HepG2 (cell line): ENCODE measurements around the gene HYCC2. TPM values are rescaled to one million over a fixed set of nuclear protein-coding genes. Genes with fewer than 3 reads are reported as not detected.
"Not testable (repeated sequence)": the region's sequence is repeated elsewhere in the genome, so short reads cannot be mapped to it uniquely, and the experiment has no call there.

Experiments used
- ATAC-seq: fragments of 200-7000 bp; cut with Tn5 transposase; 3 replicates; pipeline ENCODE4 v1.9.1; 2020; ENCODE audit warnings: mild to moderate bottlenecking, moderate library complexity
- BruUV-seq: library from RNA; stranded (reverse); fragments of 400-500 nt; replicated peaks from 2 replicates; lab custom pipeline; 2021; lab: Mats Ljungman, UMichigan
- CTCF ChIA-PET: fragments of 300-600 bp; formaldehyde crosslinking; extraction: SDS; loops from one replicate; lab custom pipeline; 2021; ENCODE audit warnings: low total read pairs, inconsistent platforms, low intra/inter-chr PET ratio; lab: Yijun Ruan, JAX
- POLR2A ChIA-PET: fragments of 350-600 bp; sonication (Branson Sonifier 250); formaldehyde crosslinking; loops from one replicate; lab custom pipeline; 2020; ENCODE audit warnings: antibody characterized with exemption, inconsistent platforms; lab: Yijun Ruan, JAX
- DNase-seq: peaks from one replicate; pipeline ENCODE4 v3.0.0-alpha.2; 2015; ENCODE audit warnings: low spot score
- FAIRE-seq: peaks from 3 replicates; lab custom pipeline; 2011; peaks lifted over from hg19 to GRCh38; lab: Jason Lieb, UNC
- H2AFZ ChIP-seq: one replicate; pipeline ENCODE4 v1.6.1; 2011; ENCODE audit warnings: low read length, inconsistent platforms
- H3K27ac ChIP-seq: fragments of 300-600 bp; 3 replicates; pipeline ENCODE4 v1.8.0; 2011; ENCODE audit warnings: mixed run types, mild to moderate bottlenecking, mixed read lengths, low read length, inconsistent platforms; ENCODE audit not compliant: insufficient read depth; ENCODE audit errors: extremely low read length
- H3K27me3 ChIP-seq, 2 experiments: fragments of 200-600 bp in 1 of 2; 2 replicates in 1 of 2; 3 replicates in 1 of 2; pipeline versions ENCODE4 v1.6.0 to v1.8.0; 2011; ENCODE audit warnings: low read length in 2 of 2, mild to moderate bottlenecking in 2 of 2, moderate library complexity in 2 of 2, inconsistent platforms in 1 of 2; ENCODE audit not compliant: insufficient read depth in 2 of 2, control insufficient read depth in 1 of 2
- H3K36me3 ChIP-seq, 2 experiments: fragments of 200-600 bp in 1 of 2; replicated peaks in 1 of 2; 2 replicates in 1 of 2; 3 replicates in 1 of 2; pipeline versions ENCODE4 v1.5.1 to v1.8.0; 2011; ENCODE audit warnings: low read length in 2 of 2, inconsistent platforms in 1 of 2; ENCODE audit not compliant: insufficient read depth in 2 of 2, control insufficient read depth in 1 of 2
- H3K4me1 ChIP-seq: 2 replicates; pipeline ENCODE4 v1.5.1; 2012; ENCODE audit warnings: low read length, inconsistent platforms; ENCODE audit not compliant: insufficient read depth
- H3K4me2 ChIP-seq: 2 replicates; pipeline ENCODE4 v1.6.0; 2011; ENCODE audit warnings: low read depth, low read length, inconsistent platforms
- H3K4me3 ChIP-seq, 3 experiments: fragments of 200-600 bp in 1 of 3; sonication (generic), shearing (Covaris generic) in 1 of 3; replicated peaks in 1 of 3; 2 replicates each; pipeline ENCODE4 v1.5.1; 2011 to 2016; ENCODE audit warnings: low read length in 3 of 3, inconsistent platforms in 2 of 3, low read depth in 2 of 3, mild to moderate bottlenecking in 2 of 3, control low read depth in 1 of 3, mixed read lengths in 1 of 3; ENCODE audit not compliant: insufficient read depth in 1 of 3
- H3K79me2 ChIP-seq: one replicate; pipeline ENCODE4 v1.6.1; 2011; ENCODE audit warnings: low read length, inconsistent platforms; ENCODE audit not compliant: insufficient read depth
- H3K9ac ChIP-seq: 2 replicates; pipeline ENCODE4 v1.6.0; 2011; ENCODE audit warnings: mild to moderate bottlenecking, low read depth, low read length, inconsistent platforms; ENCODE audit not compliant: insufficient read depth
- H3K9me3 ChIP-seq: 2 replicates; pipeline ENCODE4 v1.5.1; 2012; ENCODE audit warnings: mild to moderate bottlenecking, low read length
- H4K20me1 ChIP-seq: 2 replicates; pipeline ENCODE4 v1.6.0; 2011; ENCODE audit warnings: inconsistent platforms, mild to moderate bottlenecking, low read length, moderate library complexity; ENCODE audit not compliant: insufficient read depth
- NR2F6 ChIP-seq, 2 experiments: IDR thresholded peaks; 2 replicates each; pipeline ENCODE4 v1.6.1; 2016; ENCODE audit warnings: antibody characterized with exemption in 1 of 2, mild to moderate bottlenecking in 1 of 2
- PITX1 ChIP-seq: sonication (generic); formaldehyde crosslinking; IDR thresholded peaks from 2 replicates; pipeline ENCODE4 v1.5.1; 2020; ENCODE audit warnings: mild to moderate bottlenecking, missing genetic modification reagents
- RARA ChIP-seq: IDR thresholded peaks from 2 replicates; pipeline ENCODE4 v1.6.1; 2016; ENCODE audit warnings: missing genetic modification reagents, missing compliant biosample characterization
- RXRB ChIP-seq: IDR thresholded peaks from 2 replicates; pipeline ENCODE4 v1.6.1; 2016; ENCODE audit warnings: borderline replicate concordance, missing genetic modification reagents, missing compliant biosample characterization
- SIX1 ChIP-seq: sonication (generic); formaldehyde crosslinking; IDR thresholded peaks from 2 replicates; pipeline ENCODE4 v1.4.0; 2020; ENCODE audit warnings: missing genetic modification reagents, borderline replicate concordance
- SIX4 ChIP-seq: sonication (generic); formaldehyde crosslinking; IDR thresholded peaks from 2 replicates; pipeline ENCODE4 v1.4.0; 2020; ENCODE audit warnings: missing genetic modification reagents
- ZNF652 ChIP-seq: IDR thresholded peaks from 2 replicates; pipeline ENCODE4 v1.6.1; 2016; ENCODE audit warnings: low read depth, borderline replicate concordance
- WGBS: methylation state at CpG from one replicate; pipeline ENCODE4 v1.1.6; 2017; ENCODE audit warnings: low lambda C conversion rate; 5-methylcytosine and 5-hydroxymethylcytosine counted together
- in situ Hi-C: cut with HindIII; loops from 2 replicates; pipeline ENCODE4 v1.10.0; 2017; ENCODE audit warnings: low pct_unique_long_range_greater_than_20kb; ENCODE audit not compliant: extremely low pct_ligation_motif_present
- intact Hi-C: fragments of 100-400 bp; cut with micrococcal nuclease; formaldehyde crosslinking; loops from one replicate; pipeline ENCODE4 v1.10.0; 2022; ENCODE audit not compliant: unreplicated experiment
- polyA plus RNA-seq, 8 experiments: library from polyadenylated mRNA; depleted of rRNA in 3 of 8; stranded (reverse) in 7 of 8; unstranded in 1 of 8; fragments of >200 nt; fragmentation: Illumina TruSeq in 4 of 8; extraction: Trizol in 4 of 8; gene quantifications; 2 replicates each; pipeline versions ENCODE4 v1.2.1 to v1.2.3, GENCODE V29; 2011 to 2016; ENCODE audit warnings: low read depth in 4 of 8, missing spikeins in 1 of 8, mixed read lengths in 1 of 8; ENCODE audit not compliant: insufficient read depth in 1 of 8
- total RNA-seq, 5 experiments: library from RNA; depleted of rRNA; stranded (reverse); fragments of >200 nt; fragmentation: Illumina TruSeq; extraction: Trizol; gene quantifications; 2 replicates each; pipeline ENCODE4 v1.2.3, GENCODE V29; 2016; ENCODE audit warnings: low read depth in 1 of 5
- TF ChIP-seq, protein P1 (sequence below): sonication (generic); formaldehyde crosslinking; conservative IDR thresholded peaks from 2 replicates; pipeline ENCODE4 v1.4.0; 2020; ENCODE audit warnings: mild to moderate bottlenecking, missing genetic modification reagents, moderate library complexity

Gene HYCC2
- total and polyA plus RNA-seq, 2 of the 13 experiments (the other 11 are each of a cell fraction or from before 2014, with no cell fraction given): 4.7 to 13.9 TPM

DNA sequence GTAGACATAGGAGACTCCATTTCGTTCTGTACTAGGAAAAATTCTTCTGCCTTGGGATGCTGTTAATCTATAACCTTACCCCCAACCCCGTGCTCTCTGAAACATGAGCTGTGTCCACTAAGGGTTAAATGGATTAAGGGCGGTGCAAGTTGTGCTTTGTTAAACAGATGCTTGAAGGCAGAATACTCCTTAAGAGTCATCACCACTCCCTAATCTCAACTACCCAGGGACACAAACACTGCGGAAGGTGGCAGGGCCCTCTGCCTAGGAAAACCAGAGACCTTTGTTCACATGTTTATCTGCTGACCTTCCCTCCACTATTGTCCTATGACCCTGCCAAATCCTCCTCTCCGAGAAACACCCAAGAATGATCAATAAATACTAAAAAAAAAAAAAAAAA, 28.4 kb downstream of the HYCC2 start (continued):
- peak; percentile 84; the same call in 1 of the 2 replicates for TF ChIP-seq SIX1 (CRISPR knock-in tag)
- TF ChIP-seq RARA (CRISPR knock-in tag): 0 out of 2 replicates have a peak, but pooled peaks have one; percentile 20
- peak; percentile 88 for TF ChIP-seq SIX4 (CRISPR knock-in tag)
- 0 out of 2 replicates have a peak, but pooled peaks have one; percentile 13 for TF ChIP-seq RXRB (CRISPR knock-in tag)
- TF ChIP-seq ZNF652 (CRISPR knock-in tag): peak; percentile 96
- 0 out of 2 replicates have a peak, but pooled peaks have one; percentile 40 for TF ChIP-seq PITX1
- TF ChIP-seq, protein P1, sequence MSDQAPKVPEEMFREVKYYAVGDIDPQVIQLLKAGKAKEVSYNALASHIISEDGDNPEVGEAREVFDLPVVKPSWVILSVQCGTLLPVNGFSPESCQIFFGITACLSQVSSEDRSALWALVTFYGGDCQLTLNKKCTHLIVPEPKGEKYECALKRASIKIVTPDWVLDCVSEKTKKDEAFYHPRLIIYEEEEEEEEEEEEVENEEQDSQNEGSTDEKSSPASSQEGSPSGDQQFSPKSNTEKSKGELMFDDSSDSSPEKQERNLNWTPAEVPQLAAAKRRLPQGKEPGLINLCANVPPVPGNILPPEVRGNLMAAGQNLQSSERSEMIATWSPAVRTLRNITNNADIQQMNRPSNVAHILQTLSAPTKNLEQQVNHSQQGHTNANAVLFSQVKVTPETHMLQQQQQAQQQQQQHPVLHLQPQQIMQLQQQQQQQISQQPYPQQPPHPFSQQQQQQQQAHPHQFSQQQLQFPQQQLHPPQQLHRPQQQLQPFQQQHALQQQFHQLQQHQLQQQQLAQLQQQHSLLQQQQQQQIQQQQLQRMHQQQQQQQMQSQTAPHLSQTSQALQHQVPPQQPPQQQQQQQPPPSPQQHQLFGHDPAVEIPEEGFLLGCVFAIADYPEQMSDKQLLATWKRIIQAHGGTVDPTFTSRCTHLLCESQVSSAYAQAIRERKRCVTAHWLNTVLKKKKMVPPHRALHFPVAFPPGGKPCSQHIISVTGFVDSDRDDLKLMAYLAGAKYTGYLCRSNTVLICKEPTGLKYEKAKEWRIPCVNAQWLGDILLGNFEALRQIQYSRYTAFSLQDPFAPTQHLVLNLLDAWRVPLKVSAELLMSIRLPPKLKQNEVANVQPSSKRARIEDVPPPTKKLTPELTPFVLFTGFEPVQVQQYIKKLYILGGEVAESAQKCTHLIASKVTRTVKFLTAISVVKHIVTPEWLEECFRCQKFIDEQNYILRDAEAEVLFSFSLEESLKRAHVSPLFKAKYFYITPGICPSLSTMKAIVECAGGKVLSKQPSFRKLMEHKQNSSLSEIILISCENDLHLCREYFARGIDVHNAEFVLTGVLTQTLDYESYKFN (CRISPR knock-in tag): peak; percentile 44; the same call in 1 of the 2 replicates
- peak; percentile 42; the same call in 1 of the 2 replicates for TF ChIP-seq NR2F6 (IDR thresholded peaks at IDR 0.05)
- TF ChIP-seq NR2F6 (CRISPR knock-in tag; IDR thresholded peaks at IDR 0.05): not testable (repeated sequence)

DNA sequence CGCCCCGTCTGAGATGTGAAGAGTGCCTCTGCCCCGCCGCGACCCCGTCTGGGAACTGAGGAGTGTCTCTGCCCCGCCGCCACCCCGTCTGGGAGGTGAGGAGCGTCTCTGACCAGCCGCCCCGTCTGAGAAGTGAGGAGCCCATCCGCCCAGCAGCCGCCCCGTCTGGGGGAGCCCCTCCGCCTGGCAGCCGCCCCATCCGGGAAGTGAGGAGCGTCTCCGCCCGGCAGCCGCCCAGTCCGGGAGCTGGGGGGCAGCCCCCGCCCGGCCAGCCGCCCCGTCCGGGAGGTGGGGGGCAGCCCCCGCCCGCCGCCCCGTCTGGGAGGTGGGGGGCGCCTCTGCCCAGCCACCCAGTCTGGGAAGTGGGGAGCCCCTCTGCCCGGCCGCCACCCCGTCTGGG, 29.0 kb downstream of the HYCC2 start:
- in situ Hi-C loops, H3K36me3 ChIP-seq, BruUV-seq, FAIRE-seq, H3K27me3 ChIP-seq, H3K9ac ChIP-seq, CTCF ChIA-PET, H4K20me1 ChIP-seq, DNase-seq, H3K4me2 ChIP-seq, H3K9me3 ChIP-seq, ATAC-seq, H2AFZ ChIP-seq, H3K27ac ChIP-seq, H3K4me3 ChIP-seq, intact Hi-C loops, POLR2A ChIA-PET: not testable (repeated sequence)
- Histone ChIP-seq H3K4me1 (peaks cover 36% of the 10 kb centered on the region), H3K79me2 (peaks cover 12% of the 10 kb centered on the region)
- WGBS: 99% methylated on average over 13 of the region's 36 CpGs
